GM21526 (cell line): ENCODE results near the gene CHPT1.
A peak's percentile ranks its signal among the peaks of the same experiment; 100 is the strongest.

Experiments
- ATAC-seq: cut with Tn5 transposase; IDR thresholded peaks from one replicate; pipeline ENCODE4 v1.9.1; 2021; ENCODE audit warnings: moderate library complexity; ENCODE audit not compliant: unreplicated experiment, low FRiP score

The CHPT1 gene

GRCh38 chr12:101759396-101760047 lies 62.1 kb downstream of the CHPT1 start:
- no peak for ATAC-seq

DNA sequence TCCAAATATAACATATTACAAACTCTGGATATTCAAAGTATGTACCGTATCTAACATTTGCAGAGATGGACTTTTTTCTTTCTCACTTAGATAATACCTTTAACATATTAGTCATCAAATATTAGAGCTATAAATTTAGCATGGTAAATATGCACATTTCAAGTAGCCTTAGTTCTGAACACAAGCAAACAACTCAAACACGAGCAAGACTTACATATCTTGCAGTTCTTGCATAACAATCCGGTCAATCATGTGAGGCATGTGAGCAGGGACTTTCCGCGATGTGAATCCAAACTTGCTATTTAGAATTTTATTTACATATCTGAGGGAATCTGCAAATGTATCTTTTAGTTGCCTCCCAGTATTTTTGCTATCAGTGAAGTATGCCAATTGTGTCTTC lies 63.9 kb downstream of the CHPT1 start:
- ATAC-seq = no peak

GRCh38 chr12:101761781-101762180 lies 64.3 kb downstream of the CHPT1 start:
- no peak for ATAC-seq

DNA sequence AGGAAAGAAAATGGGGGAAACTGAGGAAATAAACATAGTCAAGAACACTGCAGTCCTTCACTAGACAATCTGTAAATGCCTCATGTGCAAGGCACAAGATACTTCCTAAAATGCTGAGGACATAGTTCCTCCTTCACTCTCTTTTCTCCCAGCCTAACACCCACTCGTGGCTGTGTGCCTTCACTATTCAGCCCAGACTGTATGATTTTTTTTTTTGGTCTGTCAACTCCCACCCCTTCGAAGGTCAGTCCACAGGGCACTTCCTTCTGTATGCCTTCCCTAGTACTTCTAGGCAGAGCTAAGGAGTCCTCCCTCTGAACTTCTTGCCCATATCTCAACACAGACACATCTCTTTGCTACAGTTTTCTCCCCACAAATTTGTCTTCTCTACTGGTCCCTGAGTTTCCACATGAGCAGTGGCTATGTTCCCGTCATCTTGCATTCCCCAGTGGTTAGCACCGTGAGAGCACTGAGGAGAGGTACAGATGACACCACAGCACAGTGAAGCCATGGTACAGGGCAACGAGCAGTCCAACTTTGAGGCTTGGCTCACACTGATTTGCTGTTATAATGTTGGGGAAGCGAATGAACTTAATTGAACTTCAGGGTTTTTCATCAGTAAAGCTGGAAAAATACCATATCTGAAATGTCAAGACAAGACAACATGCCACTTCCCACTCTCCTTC lies 65.9 kb downstream of the CHPT1 start:
- no peak for ATAC-seq

GRCh38 chr12:101764051-101764792 lies 66.8 kb downstream of the CHPT1 start:
- ATAC-seq = no peak

DNA sequence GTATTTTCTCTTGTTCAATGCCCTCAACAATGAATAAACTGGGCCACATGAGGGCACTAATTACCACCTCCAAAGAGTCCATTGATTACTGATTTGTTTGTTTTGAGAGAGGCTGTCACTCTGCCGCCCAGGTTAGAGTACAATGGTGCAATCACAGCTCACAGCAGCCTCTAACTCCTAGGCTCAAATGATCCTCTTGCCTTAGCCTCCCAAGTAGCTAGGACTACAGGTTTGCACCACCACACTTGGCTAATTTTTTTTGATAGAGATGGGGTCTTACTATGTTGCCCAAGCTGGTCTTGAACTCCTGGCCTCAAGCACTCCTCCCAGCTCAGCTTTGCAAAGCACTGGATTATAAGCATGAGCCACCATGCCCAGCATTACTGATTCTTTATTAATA lies 70.1 kb downstream of the CHPT1 start:
- no peak for ATAC-seq

DNA sequence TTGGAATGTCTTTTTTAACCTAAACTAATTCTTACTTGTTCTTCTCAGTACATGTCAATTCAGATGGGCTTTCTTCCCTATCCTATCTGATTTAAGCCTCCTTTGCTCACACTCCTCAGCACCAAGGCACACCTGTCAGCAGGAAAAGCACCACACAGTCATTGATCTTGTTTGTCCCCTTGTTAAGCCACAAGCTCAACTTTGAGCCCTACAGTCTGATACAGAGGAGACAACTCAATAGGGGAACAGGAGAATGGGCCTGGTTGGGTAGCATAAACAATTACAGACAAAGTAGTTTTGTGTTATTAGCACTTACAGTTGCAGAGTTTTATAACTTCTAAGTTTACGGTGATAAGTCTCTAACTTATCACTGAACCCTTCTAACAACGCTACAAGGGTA lies 71.3 kb downstream of the CHPT1 start:
- no peak for ATAC-seq

DNA sequence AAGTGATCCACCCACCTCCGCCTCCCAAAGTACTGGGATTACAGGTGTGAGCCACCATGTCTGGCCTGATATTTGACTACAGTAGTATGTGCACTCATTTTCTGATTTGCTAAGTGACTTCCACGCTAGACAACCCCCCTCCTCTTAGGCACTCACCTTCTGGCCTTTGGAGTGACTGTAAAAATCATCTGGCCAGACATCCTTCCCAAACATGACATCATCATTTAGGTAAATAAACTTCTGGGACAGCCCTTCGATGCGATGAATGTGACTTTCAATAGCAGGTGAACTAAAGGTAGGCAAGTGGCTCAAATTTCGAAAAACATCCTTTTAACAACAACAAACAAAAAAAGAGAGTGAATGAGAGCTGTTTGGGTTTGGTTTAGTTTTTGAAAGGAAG lies 72.4 kb downstream of the CHPT1 start:
- no peak for ATAC-seq

- ATAC-seq = no peak
These were observed 74.8 kb downstream of the CHPT1 start for GRCh38 chr12:101772012-101772775.

DNA sequence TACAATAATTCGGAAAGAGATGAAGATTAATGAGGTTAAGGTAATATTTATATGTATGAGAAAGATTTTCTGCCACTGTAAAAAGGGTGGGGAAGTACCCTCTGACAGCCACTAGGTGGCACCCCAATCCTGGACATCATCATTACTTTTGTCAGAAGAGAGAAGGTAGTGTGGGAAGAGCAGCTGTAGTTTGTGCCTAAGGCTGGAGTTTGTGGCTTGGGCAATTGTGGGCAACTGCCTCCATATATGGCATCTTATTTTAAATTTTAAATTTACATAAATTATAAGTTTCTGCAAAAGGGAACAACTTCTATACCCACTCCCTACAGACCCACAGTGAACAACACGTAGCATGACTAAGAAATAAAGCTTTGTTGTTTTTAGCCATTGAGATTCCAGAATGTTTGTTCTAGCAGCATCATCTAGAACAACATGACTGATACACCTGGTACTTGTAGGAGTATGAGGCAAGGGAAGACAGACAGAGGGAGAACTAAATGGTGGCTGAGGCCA lies 76.3 kb downstream of the CHPT1 start:
- ATAC-seq = peak; percentile 60

DNA sequence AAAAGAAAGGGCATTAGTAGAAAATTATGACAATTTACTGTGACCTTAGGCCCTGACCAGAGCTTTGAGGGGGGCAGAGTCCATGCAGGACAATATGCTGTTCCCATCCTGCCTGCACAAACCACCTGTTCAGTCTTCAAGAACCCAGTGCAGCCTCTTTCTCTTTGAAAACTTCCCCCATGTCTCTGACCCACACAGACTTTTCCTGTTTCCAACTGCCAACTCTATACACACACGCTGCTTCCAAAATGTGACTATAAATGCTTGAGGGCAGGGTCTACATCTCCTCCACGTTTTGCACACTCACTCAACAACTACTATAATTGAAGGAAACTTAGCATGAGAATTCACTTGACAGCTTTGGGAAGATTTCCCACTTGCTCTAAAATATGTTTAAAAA lies 78.4 kb downstream of the CHPT1 start:
- ATAC-seq = no peak

DNA sequence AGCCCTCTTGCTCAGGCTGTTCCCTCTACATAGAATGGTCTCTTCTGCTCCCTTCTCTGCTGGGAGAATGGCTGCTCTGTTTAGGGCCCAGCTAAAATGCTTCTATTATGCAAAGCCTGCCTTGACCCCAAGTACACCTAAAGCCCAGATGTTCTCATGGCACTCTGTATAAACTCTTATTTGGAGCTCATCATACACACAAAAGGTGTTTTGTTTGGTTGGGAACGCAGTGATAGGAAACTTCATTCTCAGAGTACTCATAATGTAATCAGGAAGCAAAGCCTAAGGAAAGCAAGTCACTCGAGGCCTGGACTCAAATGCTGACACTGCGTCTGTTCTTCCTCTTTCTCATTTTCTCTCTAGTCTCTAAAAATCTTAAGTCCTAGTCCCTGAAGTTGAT lies 80.0 kb downstream of the CHPT1 start:
- ATAC-seq = no peak

DNA sequence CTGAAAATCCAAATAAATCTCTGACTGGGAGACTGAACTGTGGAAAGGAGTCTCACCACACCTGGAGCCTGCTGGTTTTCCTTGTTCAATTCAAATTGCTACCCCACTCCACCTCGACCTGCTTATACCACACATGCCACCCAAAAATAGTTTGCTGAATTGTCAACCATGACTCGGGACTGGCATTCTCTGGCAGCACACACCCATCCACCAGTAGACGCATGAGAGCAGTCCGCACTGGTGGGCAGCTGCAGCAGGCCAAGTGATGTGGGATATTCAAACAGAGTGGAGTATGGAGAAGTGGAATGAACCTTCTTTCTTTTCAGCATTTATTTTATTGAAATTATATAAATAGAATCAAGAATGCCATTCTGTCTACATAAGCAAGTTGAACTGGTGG lies 80.5 kb downstream of the CHPT1 start:
- ATAC-seq = no peak
